Measurements from ENCODE around the gene DOK6. TPM values are rescaled to one million over a fixed set of nuclear protein-coding genes. Genes with fewer than 3 reads are reported as not detected.

DOK6 gene
- total RNA-seq, 1 experiment from 2014 or later, result 4.1 TPM

DNA sequence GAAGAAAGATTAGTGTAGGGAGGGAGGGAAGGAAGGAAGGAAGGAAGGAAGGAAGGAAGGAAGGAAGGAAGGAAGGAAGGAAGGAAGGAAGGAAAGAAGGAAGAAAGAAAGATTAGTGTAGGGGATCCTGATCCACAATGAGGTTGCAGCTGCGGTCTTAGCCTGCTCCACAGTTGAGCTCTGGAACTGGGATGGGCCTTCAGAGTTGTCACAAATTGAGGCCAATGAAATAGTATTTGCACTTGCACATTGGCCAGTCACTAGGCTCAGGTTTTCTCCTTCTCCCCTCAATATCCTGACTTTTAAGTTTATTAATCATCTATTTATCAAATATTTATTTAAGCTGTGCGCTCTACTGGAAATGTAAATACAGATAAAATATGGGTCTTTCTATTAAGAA, 34.3 kb downstream of the DOK6 start (continued):
- TF ChIP-seq, protein P1, sequence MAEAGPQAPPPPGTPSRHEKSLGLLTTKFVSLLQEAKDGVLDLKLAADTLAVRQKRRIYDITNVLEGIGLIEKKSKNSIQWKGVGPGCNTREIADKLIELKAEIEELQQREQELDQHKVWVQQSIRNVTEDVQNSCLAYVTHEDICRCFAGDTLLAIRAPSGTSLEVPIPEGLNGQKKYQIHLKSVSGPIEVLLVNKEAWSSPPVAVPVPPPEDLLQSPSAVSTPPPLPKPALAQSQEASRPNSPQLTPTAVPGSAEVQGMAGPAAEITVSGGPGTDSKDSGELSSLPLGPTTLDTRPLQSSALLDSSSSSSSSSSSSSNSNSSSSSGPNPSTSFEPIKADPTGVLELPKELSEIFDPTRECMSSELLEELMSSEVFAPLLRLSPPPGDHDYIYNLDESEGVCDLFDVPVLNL (CRISPR knock-in tag; IDR thresholded peaks at IDR 0.05; ENCODE audit: borderline replicate concordance, low read depth), result no peak
- TF ChIP-seq, protein P2, sequence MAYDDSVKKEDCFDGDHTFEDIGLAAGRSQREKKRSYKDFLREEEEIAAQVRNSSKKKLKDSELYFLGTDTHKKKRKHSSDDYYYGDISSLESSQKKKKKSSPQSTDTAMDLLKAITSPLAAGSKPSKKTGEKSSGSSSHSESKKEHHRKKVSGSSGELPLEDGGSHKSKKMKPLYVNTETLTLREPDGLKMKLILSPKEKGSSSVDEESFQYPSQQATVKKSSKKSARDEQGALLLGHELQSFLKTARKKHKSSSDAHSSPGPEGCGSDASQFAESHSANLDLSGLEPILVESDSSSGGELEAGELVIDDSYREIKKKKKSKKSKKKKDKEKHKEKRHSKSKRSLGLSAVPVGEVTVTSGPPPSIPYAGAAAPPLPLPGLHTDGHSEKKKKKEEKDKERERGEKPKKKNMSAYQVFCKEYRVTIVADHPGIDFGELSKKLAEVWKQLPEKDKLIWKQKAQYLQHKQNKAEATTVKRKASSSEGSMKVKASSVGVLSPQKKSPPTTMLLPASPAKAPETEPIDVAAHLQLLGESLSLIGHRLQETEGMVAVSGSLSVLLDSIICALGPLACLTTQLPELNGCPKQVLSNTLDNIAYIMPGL (CRISPR knock-in tag; IDR thresholded peaks at IDR 0.05), result no peak

DNA sequence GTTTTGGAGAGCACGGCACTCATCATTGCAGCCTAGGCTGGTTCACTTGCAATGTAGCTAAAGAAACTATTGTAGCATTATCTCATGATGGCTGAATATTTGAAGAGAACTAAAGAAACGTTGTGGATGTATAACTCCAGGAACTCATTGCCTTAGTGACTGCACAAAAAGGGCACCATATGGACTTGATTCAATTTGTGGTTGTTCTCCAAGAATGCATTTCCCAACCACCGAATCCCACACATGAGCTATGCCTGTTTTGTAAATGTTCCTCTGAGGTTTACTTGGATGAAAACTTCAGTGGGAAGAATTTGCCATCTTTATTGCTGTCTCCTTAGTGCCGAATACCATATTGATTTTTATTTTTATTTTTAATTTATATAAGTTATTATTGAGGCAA, 43.5 kb downstream of the DOK6 start:
- no peak for DNase-seq (ENCODE audit: low spot score)
- ATAC-seq, result no peak
- ChIA-PET POLR2A (no interaction called here), CTCF (no interaction called here)
- Mint-ChIP-seq H3K36me3 (peaks cover 16% of the 10 kb centered on the region), H3K9me3 (peaks cover 30% of the 10 kb centered on the region), H3K27me3 (ENCODE audit: low read depth) (no peaks in the 10 kb centered on the region), H3K4me1 (no peaks in the 10 kb centered on the region), H3K27ac (no peak overlapping the region), H3K4me3 (no peak overlapping the region)
- no peak for TF ChIP-seq EMX1 (CRISPR knock-in tag; IDR thresholded peaks at IDR 0.05)
- no peak for TF ChIP-seq FOXP1 (CRISPR knock-in tag; IDR thresholded peaks at IDR 0.05; ENCODE audit: borderline replicate concordance)
- TF ChIP-seq MXD4 (CRISPR knock-in tag; IDR thresholded peaks at IDR 0.05; ENCODE audit: borderline replicate concordance), result no peak

DNA sequence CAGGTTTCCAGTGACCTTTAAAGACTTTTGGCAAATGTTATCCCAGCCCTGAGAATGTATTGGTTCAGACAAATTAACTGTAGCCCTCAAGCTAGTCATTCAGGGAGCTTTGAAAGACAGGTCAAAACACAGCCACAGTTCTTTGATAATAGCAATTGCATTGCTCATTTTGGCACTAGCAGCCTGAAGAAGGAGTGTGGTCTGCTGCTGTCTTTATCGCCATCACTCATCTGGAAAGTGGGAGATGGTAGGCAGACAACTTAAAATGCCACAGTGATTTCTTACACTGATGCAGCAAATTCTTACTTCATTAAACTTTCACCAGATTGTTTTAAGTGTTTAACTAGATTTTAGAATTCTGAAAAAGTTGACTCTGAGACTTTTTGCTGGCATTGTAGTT, 47.2 kb downstream of the DOK6 start:
- Mint-ChIP-seq H3K36me3 (peaks cover 8% of the 10 kb centered on the region), H3K27me3 (ENCODE audit: low read depth) (no peaks in the 10 kb centered on the region), H3K9me3 (peaks cover 13% of the 10 kb centered on the region), H3K4me1 (no peaks in the 10 kb centered on the region), H3K27ac (no peak overlapping the region), H3K4me3 (no peak overlapping the region)
- CTCF ChIA-PET, result no interaction called here
- POLR2A ChIA-PET, result no interaction called here
- ATAC-seq (no peak), DNase-seq (ENCODE audit: low spot score) (no peak)
- TF ChIP-seq ELF4 (CRISPR knock-in tag; IDR thresholded peaks at IDR 0.05; ENCODE audit: low read depth) (no peak), SP1 (CRISPR knock-in tag; conservative IDR thresholded peaks at IDR 0.05) (no peak), ZNF138 (CRISPR knock-in tag; conservative IDR thresholded peaks at IDR 0.05) (no peak), MYBL2 (CRISPR knock-in tag; IDR thresholded peaks at IDR 0.05) (no peak), NR3C1 (CRISPR knock-in tag; conservative IDR thresholded peaks at IDR 0.05; ENCODE audit: low read depth) (no peak), GTF2I (CRISPR knock-in tag; conservative IDR thresholded peaks at IDR 0.05) (no peak)
- TF ChIP-seq, protein P3, sequence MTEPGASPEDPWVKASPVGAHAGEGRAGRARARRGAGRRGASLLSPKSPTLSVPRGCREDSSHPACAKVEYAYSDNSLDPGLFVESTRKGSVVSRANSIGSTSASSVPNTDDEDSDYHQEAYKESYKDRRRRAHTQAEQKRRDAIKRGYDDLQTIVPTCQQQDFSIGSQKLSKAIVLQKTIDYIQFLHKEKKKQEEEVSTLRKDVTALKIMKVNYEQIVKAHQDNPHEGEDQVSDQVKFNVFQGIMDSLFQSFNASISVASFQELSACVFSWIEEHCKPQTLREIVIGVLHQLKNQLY (CRISPR knock-in tag; IDR thresholded peaks at IDR 0.05), result no peak

DNA sequence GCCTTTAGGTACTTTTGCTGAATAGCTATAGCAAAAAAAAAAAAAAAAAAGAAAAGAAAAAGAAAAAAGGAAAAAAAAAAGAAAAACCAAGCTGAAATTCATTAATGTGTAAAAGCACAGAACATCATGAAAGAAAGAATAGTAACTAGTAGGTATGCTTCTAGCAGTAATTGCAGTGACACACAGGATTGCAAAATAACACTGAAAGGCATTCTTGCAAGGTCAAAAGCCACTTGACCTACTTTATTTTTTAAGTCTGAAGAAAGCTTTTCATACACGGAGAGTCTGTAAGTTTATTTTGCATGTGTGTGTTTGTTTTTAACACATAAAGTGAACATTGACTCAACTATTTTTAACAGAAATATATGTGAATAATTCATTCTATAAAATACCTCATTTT, 54.4 kb downstream of the DOK6 start:
- POLR2A ChIA-PET, result no interaction called here
- no peaks in the 10 kb centered on the region for H3K27me3 Mint-ChIP-seq (ENCODE audit: low read depth)
- peaks cover 15% of the 10 kb centered on the region for H3K9me3 Mint-ChIP-seq
- H3K4me1 Mint-ChIP-seq, result no peaks in the 10 kb centered on the region
- ATAC-seq (no peak), DNase-seq (ENCODE audit: low spot score) (no peak)
- H3K27ac Mint-ChIP-seq, result no peak overlapping the region
- CTCF ChIA-PET, result no interaction called here
- peaks cover 5% of the 10 kb centered on the region for H3K36me3 Mint-ChIP-seq
- H3K4me3 Mint-ChIP-seq, result no peak overlapping the region
- TF ChIP-seq ZNF232 (CRISPR knock-in tag; IDR thresholded peaks at IDR 0.05) (no peak), NR1H2 (CRISPR knock-in tag; IDR thresholded peaks at IDR 0.05) (no peak), NFATC4 (CRISPR knock-in tag; IDR thresholded peaks at IDR 0.05) (no peak), TEAD4 (CRISPR knock-in tag; IDR thresholded peaks at IDR 0.05) (no peak)
- TF ChIP-seq, protein P4, sequence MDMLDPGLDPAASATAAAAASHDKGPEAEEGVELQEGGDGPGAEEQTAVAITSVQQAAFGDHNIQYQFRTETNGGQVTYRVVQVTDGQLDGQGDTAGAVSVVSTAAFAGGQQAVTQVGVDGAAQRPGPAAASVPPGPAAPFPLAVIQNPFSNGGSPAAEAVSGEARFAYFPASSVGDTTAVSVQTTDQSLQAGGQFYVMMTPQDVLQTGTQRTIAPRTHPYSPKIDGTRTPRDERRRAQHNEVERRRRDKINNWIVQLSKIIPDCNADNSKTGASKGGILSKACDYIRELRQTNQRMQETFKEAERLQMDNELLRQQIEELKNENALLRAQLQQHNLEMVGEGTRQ (CRISPR knock-in tag; IDR thresholded peaks at IDR 0.05), result no peak
- TF ChIP-seq, protein P5, sequence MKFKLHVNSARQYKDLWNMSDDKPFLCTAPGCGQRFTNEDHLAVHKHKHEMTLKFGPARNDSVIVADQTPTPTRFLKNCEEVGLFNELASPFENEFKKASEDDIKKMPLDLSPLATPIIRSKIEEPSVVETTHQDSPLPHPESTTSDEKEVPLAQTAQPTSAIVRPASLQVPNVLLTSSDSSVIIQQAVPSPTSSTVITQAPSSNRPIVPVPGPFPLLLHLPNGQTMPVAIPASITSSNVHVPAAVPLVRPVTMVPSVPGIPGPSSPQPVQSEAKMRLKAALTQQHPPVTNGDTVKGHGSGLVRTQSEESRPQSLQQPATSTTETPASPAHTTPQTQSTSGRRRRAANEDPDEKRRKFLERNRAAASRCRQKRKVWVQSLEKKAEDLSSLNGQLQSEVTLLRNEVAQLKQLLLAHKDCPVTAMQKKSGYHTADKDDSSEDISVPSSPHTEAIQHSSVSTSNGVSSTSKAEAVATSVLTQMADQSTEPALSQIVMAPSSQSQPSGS (CRISPR knock-in tag; IDR thresholded peaks at IDR 0.05; ENCODE audit: borderline replicate concordance, low read depth), result no peak
- TF ChIP-seq, protein P6, sequence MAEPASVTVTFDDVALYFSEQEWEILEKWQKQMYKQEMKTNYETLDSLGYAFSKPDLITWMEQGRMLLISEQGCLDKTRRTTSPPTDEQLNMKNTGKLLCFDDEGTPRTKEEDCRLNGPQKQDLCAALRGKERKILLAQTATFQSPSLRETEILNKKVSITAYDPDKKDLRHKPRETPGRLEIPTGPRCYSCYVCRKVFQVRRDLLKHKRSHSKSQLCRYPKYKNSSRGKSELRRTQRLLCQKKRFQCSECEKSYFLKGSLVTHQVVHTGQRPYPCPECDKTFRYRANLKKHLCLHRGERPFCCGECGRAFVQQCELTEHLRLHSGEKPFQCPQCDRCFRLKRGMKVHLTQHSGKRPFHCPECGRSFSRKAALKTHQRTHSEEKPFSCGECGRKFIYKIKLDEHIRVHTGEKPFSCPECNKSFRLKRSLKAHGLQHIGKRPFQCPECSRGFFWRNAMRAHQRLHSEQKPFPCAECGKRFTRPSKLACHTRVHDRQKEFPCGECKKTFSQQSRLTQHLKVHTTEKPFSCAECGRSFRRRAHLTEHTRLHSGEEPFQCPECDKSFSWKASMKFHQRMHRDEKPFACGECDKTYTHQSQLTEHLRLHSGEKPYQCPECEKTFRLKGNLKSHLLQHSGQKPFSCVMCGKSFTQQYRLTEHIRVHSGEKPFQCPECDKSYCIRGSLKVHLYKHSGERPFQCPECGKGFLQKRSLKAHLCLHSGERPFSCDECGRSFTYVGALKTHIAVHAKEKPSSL (CRISPR knock-in tag; conservative IDR thresholded peaks at IDR 0.05), result no peak
- TF ChIP-seq, protein P7, sequence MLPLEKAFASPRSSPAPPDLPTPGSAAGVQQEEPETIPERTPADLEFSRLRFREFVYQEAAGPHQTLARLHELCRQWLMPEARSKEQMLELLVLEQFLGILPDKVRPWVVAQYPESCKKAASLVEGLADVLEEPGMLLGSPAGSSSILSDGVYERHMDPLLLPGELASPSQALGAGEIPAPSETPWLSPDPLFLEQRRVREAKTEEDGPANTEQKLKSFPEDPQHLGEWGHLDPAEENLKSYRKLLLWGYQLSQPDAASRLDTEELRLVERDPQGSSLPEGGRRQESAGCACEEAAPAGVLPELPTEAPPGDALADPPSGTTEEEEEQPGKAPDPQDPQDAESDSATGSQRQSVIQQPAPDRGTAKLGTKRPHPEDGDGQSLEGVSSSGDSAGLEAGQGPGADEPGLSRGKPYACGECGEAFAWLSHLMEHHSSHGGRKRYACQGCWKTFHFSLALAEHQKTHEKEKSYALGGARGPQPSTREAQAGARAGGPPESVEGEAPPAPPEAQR (CRISPR knock-in tag; IDR thresholded peaks at IDR 0.05), result no peak

All from WTC11 (cell line).